SK-N-SH treated with all-trans-retinoic acid at 6 μM for 48 hours (cell line): ENCODE measurements around the gene COG6.

ENCODE experiments used
- ARNTL ChIP-seq: fragments of 450-650 bp; formaldehyde crosslinking; IDR thresholded peaks from 2 replicates; pipeline ENCODE4 v1.5.0; 2020; ENCODE audit warnings: low read depth, mild to moderate bottlenecking, moderate library complexity, borderline replicate concordance
- BACH2 ChIP-seq: fragments of 250-450 bp; sonication (Bioruptor Pico); IDR thresholded peaks from 2 replicates; pipeline ENCODE4 v1.9.0; 2021; ENCODE audit warnings: mild to moderate bottlenecking, borderline replicate concordance
- CSDC2 ChIP-seq: fragments of 250-450 bp; sonication (Bioruptor Pico); IDR thresholded peaks from 2 replicates; pipeline ENCODE4 v1.5.0; 2020; ENCODE audit warnings: mild to moderate bottlenecking, moderate library complexity
- CSRNP3 ChIP-seq: fragments of 250-450 bp; sonication (Bioruptor Pico); IDR thresholded peaks from 2 replicates; pipeline ENCODE4 v1.5.1; 2021; ENCODE audit warnings: mild to moderate bottlenecking, moderate library complexity
- GLIS3 ChIP-seq: fragments of 250-450 bp; sonication (Bioruptor Pico); IDR thresholded peaks from 2 replicates; pipeline ENCODE4 v1.5.0; 2020; ENCODE audit warnings: mild to moderate bottlenecking, moderate library complexity
- ISL1 ChIP-seq: fragments of 250-450 bp; sonication (Bioruptor Pico); IDR thresholded peaks from 2 replicates; pipeline ENCODE4 v2.1.2; 2022; ENCODE audit warnings: mild to moderate bottlenecking, moderate library complexity
- RARB ChIP-seq: fragments of 250-450 bp; sonication (Bioruptor Pico); IDR thresholded peaks from 2 replicates; pipeline ENCODE4 v1.8.0; 2021; ENCODE audit warnings: mild to moderate bottlenecking, moderate library complexity
- SNAI2 ChIP-seq: fragments of 250-450 bp; sonication (Bioruptor Pico); IDR thresholded peaks from 2 replicates; pipeline ENCODE4 v1.5.0; 2020; ENCODE audit warnings: mild to moderate bottlenecking, moderate library complexity
- TCF4 ChIP-seq: fragments of 250-450 bp; sonication (Bioruptor Pico); IDR thresholded peaks from 2 replicates; pipeline ENCODE4 v1.8.0; 2021; ENCODE audit warnings: mild to moderate bottlenecking, moderate library complexity, borderline replicate concordance
- ZFP3 ChIP-seq: fragments of 250-450 bp; sonication (Bioruptor Pico); IDR thresholded peaks from 2 replicates; pipeline ENCODE4 v1.5.0; 2020; ENCODE audit warnings: mild to moderate bottlenecking, moderate library complexity
- ZFP30 ChIP-seq: fragments of 450-650 bp; formaldehyde crosslinking; IDR thresholded peaks from 2 replicates; pipeline ENCODE4 v1.5.0; 2022; ENCODE audit warnings: mild to moderate bottlenecking, moderate library complexity
- ZNF8 ChIP-seq: fragments of 450-650 bp; formaldehyde crosslinking; IDR thresholded peaks from 2 replicates; pipeline ENCODE4 v1.5.0; 2020; ENCODE audit warnings: mild to moderate bottlenecking, moderate library complexity
- TF ChIP-seq, protein P1 (sequence below): fragments of 250-450 bp; sonication (Bioruptor Pico); IDR thresholded peaks from 2 replicates; pipeline ENCODE4 v1.8.0; 2020; ENCODE audit warnings: mild to moderate bottlenecking, moderate library complexity, borderline replicate concordance

DNA sequence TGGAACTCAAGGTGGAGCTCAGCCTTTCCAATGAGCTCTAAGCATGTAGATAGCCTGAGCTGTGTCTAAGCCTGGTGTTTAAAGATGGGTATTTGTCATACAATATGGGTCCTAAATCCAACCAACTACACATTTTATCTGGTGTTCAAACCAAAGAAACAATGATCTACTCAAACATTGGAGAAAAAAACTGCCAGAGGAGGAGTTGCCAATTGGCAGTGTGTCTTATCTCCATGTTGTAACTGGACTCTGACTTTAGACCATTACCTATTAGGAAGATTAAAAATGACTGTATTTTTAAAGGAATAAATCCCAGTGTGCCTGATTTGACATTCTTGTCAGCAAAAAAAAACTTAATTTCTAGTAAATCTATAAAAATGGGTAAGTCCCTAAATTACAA, 96.3 kb downstream of the COG6 start:
- TF ChIP-seq CSDC2 (no peak), ZFP3 (CRISPR knock-in tag) (no peak), GLIS3 (CRISPR knock-in tag) (no peak), ISL1 (no peak), ARNTL (CRISPR knock-in tag) (no peak), BACH2 (CRISPR knock-in tag) (no peak), CSRNP3 (no peak), RARB (CRISPR knock-in tag) (no peak), ZFP30 (no peak), ZNF8 (CRISPR knock-in tag) (no peak), SNAI2 (CRISPR knock-in tag) (no peak), TCF4 (CRISPR knock-in tag) (no peak)
- TF ChIP-seq, protein P1, sequence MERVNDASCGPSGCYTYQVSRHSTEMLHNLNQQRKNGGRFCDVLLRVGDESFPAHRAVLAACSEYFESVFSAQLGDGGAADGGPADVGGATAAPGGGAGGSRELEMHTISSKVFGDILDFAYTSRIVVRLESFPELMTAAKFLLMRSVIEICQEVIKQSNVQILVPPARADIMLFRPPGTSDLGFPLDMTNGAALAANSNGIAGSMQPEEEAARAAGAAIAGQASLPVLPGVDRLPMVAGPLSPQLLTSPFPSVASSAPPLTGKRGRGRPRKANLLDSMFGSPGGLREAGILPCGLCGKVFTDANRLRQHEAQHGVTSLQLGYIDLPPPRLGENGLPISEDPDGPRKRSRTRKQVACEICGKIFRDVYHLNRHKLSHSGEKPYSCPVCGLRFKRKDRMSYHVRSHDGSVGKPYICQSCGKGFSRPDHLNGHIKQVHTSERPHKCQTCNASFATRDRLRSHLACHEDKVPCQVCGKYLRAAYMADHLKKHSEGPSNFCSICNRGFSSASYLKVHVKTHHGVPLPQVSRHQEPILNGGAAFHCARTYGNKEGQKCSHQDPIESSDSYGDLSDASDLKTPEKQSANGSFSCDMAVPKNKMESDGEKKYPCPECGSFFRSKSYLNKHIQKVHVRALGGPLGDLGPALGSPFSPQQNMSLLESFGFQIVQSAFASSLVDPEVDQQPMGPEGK (CRISPR knock-in tag) = no peak
